WERI-Rb-1 (cell line): ENCODE results near the gene SEMA7A.

Experiments
- DNase-seq: peaks from one replicate; pipeline ENCODE4 v3.0.0-alpha.2; 2020
- H3K27ac ChIP-seq: fragments of 250-450 bp; sonication (Bioruptor Pico); 2 replicates; pipeline ENCODE4 v1.5.1; 2020; ENCODE audit warnings: mild to moderate bottlenecking, moderate library complexity
- H3K27me3 ChIP-seq: fragments of 250-450 bp; sonication (Bioruptor Pico); 2 replicates; pipeline ENCODE4 v1.5.1; 2021; ENCODE audit warnings: mild to moderate bottlenecking, low read depth, moderate library complexity; ENCODE audit not compliant: insufficient read depth, severe bottlenecking
- H3K36me3 ChIP-seq: fragments of 250-450 bp; sonication (Bioruptor Pico); 2 replicates; pipeline ENCODE4 v1.5.1; 2020; ENCODE audit warnings: mild to moderate bottlenecking, moderate library complexity
- H3K4me3 ChIP-seq: 2 replicates; pipeline ENCODE4 v1.5.1; 2011; ENCODE audit warnings: low read depth, mild to moderate bottlenecking, control low read depth, low read length
- H3K9me3 ChIP-seq: fragments of 250-450 bp; sonication (Bioruptor Pico); 2 replicates; pipeline ENCODE4 v1.5.1; 2021; ENCODE audit warnings: mild to moderate bottlenecking, moderate library complexity; ENCODE audit not compliant: severe bottlenecking
- CTCF ChIP-seq: IDR thresholded peaks from 2 replicates; pipeline ENCODE4 v1.5.1; 2011; ENCODE audit warnings: low read depth, mild to moderate bottlenecking, control low read depth, inconsistent platforms, low read length

SEMA7A gene

DNA sequence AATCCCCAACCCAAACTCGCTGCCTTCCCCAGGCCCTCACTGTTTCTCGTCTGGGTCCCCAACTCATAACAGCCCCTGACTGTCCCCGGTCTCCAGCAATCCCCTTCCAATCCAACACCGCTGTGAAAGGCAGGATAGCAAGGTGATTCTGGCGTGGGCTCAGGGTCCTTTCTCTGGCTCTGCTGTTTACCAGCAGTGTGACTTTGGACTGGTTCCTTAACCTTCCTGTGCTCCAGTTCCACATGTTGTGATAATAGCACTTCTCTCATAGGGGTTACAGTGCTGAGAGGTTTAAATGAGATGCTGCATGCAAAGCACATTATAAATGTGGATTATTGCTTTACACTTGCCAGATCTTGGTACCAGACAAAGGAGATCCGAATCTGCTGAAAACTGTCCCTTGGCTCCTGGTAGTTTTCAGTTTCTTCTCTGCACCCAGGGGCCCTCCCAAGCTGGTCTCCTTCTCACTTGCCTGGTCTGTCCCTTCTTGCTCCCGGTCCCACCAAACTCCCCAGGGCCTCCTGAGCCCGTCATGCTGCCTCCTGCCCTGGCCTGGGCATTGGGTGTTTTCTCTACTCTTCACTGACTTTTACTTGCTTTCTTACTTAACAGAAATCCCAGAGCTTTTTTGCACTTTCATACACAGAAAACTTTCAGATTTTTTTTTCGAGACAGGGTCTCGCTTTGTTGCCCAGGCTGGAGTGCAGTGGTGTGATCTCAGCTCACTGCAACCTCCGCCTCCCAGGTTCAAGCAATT is 39.5 kb downstream of the SEMA7A start:
- Histone ChIP-seq H3K27ac (no peak overlapping the region), H3K4me3 (no peak overlapping the region), H3K27me3 (no peaks in the 10 kb centered on the region), H3K36me3 (no peaks in the 10 kb centered on the region), H3K9me3 (no peaks in the 10 kb centered on the region)
- TF ChIP-seq CTCF, result no peak
- DNase-seq, result no peak

GRCh38 chr15:74393423-74393822 is 40.3 kb downstream of the SEMA7A start:
- Histone ChIP-seq H3K27me3 (no peaks in the 10 kb centered on the region), H3K27ac (no peak overlapping the region), H3K36me3 (no peaks in the 10 kb centered on the region), H3K9me3 (no peaks in the 10 kb centered on the region), H3K4me3 (no peak overlapping the region)
- no peak for TF ChIP-seq CTCF
- DNase-seq, result no peak

DNA sequence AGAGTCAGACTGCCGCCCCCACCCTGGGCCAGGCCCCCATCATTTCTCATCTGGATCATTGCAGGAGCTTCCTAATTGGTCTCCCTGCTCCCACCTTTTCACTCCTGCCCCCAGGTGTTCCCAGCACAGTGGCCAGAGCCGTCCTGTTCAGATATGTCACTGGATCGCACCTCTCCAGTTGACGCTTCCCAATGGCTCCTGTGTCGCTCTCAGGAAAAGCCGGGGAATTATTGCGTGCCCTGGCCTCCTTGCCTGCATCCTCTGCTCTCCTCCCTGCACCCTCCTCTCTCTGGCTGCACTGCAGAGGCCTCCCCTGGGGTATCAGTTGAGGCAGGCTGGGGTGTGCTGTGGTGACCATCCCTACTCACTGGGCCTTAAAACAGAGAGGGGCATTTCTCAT is 40.9 kb downstream of the SEMA7A start:
- no peak for TF ChIP-seq CTCF
- Histone ChIP-seq H3K36me3 (no peaks in the 10 kb centered on the region), H3K9me3 (no peaks in the 10 kb centered on the region), H3K4me3 (no peak overlapping the region), H3K27me3 (no peaks in the 10 kb centered on the region), H3K27ac (no peak overlapping the region)
- no peak for DNase-seq

DNA sequence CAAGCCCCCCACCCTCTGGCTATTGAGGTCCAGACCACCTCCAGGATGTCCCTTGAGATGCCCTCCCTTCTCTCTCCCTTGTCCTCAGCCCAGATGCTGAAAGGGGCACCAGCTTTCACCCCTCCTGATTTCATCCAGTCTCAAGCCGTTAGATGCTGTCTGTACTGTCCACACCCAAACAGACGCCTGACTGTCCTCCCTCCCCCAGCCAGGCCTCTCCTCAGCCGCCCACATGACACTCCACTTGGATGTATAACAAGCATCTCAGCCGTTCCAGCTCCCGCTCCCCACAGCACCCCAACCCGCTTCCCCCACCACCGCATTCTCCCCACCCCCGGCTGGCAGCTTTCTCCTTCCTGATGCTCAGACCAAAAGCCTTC is 41.3 kb downstream of the SEMA7A start:
- no peak overlapping the region for H3K27ac ChIP-seq
- no peaks in the 10 kb centered on the region for H3K9me3 ChIP-seq
- no peak for TF ChIP-seq CTCF
- no peaks in the 10 kb centered on the region for H3K27me3 ChIP-seq
- no peak for DNase-seq
- H3K36me3 ChIP-seq, result no peaks in the 10 kb centered on the region
- no peak overlapping the region for H3K4me3 ChIP-seq

DNA sequence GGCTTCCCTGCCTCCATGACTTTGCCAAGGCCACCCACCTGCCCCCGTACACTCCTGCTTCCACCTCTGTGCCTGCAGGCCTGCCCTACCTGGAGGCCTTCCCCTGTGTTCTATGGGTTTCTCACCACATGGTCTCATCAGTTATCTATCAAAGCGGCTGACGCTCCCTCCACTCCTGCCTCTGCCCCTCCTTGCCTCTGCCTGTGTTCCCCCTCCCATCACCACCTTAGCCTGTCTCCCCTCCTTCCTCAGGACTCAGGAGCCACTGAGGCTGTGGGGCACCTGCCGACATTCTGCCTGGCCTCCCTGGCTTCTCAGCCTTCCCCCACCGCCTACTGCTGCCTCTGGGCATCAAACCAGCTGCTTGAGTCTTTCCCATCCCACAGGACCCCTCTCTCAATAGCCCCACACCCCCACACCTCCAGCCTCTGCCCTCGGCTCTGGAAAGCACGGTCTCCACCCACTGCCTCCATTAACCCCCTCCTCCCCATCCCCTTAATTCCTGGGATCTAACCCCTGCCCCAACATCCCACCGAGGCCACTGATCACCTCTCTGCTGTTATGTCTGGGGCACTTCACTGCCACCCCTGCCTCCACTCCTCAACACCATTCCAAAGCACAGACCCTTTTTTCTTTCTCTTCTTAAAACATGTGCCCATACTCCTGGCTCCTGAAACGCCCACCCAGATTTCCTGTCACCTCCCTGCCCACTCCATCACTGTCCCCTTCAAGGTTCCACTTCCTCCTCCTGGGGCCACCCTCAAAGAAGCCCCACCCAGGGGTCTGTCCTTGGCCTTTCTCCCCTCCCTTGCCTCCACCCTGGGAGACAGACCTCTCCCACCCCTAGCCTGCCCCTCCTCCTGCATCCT is 41.9 kb downstream of the SEMA7A start:
- no peak for TF ChIP-seq CTCF
- no peaks in the 10 kb centered on the region for H3K27me3 ChIP-seq

More for the DNA sequence above, 41.9 kb downstream of the SEMA7A start:
- H3K27ac ChIP-seq, result no peak overlapping the region
- H3K4me3 ChIP-seq, result no peak overlapping the region
- H3K9me3 ChIP-seq, result no peaks in the 10 kb centered on the region
- H3K36me3 ChIP-seq, result no peaks in the 10 kb centered on the region
- DNase-seq, result no peak
